Left hindlimb (tissue), 1 donor: Measurements from ENCODE around the gene CERS2.
"Not testable (repeated sequence)": the region's sequence is repeated elsewhere in the genome, so short reads cannot be mapped to it uniquely, and the experiment has no call there.

Experiments used
- DNase-seq: peaks from one replicate; pipeline ENCODE4 v3.0.0-alpha.2; 2018

CERS2 gene

DNA sequence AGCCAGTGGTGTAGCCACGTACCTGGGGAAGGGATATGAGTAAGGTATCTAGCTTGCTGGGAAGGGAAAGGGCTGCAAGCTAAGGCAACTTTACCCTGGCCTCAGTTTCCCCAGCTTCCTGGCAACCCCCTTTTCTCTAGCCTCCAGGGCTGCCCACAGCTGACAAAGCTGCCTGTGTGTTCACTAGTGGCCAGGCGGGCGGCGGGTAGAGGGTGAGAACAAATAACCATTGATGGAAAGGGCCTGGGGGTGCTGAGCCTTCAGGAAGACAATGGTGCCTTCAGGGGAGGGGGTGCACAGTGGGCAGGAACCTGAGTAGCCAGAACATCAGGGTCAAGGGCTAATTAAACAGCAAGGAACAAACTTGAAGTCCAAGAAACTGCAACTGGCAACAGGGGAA is 6.1 kb downstream of the CERS2 start:
- no peak for DNase-seq

DNA sequence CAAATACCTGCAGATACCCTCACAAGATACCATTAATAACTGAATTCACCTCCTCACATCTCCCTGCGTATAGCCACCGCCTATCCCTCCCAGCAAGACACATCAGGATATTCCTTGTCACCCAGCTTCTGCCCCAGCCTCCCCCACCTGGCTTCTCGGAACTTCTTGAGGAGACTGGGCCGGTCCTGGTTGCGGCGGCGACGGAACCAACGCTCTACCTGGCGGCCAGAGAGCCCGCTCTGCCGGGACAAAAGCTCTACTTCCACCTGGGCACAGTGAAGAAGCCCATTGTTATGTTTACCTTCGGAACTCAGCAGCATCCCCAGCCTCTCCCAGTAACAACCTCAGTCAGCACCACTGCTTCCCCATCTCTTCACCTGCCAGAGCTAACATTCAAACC is 6.7 kb downstream of the CERS2 start:
- DNase-seq: no peak

DNA sequence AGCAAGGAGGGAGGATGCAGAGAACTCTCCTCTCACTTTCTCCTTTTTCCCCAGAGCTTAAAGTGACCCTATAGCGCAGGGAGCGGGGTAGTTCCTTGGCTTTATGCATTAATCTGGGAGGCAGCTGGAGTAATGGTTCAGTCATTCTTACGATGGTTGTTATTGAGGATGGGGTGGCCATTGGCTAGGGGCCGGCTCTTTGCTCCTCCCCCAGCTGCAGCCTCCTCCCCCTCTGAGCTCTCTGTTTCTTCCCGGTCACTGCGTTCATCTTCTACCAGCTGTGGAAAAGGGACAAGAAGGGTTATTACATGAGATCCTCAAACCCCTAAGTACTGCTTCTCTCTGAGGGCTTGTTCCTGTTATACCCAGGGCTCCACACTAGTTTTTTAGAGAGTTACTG is 8.6 kb downstream of the CERS2 start:
- no peak for DNase-seq

DNA sequence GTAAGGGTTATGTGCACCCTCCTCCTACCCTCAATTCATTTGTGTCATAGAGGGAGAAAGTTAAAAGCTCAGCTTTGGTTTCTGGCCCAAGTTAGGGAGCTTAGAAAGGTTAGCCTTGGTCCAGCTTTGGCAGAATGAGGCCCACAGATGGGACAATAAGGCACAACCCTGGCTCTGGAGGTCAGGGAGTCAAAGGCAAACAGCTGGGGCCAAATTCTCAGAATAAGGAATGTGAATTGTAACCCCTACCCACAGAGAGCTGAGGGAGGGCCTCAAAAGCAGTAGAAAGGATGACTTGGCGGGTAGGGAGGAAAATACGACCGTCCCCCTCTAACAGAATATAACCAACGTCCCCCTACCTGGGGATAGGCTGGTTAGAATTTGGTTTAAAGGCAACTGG is 9.0 kb downstream of the CERS2 start:
- no peak for DNase-seq

DNA sequence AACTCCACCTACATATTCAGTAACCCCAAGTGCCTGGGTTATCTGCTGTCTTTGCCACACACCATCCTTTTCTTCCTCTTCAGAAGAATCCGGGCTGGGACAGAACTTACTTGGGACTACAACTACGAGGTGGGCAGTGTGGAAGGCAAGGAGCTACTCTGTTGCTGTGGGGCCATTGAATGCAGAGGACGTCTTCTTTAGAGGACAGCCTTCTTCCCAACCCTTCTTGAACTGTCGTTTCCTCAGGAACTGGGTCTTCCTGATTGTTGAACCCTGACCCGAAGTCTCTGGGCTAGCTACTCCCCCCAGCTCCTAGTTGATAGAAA is 10.5 kb downstream of the CERS2 start:
- DNase-seq: no peak

DNA sequence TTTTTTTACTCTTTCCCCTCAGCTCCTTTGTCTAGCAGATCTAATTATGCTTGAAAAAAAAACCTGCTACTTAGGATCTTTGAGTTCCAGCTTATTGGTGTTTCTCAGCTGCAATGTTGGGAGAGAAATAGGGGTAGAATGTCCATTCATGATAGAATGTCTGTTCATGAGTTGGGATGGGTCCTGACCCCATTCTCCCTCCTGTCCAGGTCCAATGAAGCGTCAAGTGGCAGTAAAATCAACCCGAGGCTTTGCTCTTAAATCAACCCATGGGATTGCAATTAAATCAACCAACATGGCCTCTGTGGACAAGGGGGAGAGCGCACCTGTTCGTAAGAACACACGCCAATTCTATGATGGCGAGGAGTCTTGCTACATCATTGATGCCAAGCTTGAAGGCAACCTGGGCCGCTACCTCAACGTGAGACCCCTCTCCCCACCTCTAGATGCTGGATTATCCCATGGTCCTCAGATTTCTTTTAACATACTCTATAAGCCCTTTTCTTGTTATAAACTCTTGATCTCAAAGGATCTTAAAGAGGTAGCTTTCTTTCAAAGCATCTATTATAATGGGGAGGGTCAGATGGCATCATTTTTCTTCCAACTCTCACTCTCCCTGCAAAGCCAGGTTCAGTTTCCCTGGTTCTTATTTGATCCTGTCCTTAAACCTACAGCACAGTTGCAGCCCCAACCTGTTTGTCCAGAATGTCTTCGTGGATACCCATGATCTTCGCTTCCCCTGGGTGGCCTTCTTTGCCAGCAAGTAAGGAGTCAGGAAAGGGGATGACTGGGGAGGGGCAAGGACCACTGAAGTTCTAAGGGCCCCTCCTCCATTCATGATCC is 11.1 kb downstream of the CERS2 start:
- no peak for DNase-seq

DNA sequence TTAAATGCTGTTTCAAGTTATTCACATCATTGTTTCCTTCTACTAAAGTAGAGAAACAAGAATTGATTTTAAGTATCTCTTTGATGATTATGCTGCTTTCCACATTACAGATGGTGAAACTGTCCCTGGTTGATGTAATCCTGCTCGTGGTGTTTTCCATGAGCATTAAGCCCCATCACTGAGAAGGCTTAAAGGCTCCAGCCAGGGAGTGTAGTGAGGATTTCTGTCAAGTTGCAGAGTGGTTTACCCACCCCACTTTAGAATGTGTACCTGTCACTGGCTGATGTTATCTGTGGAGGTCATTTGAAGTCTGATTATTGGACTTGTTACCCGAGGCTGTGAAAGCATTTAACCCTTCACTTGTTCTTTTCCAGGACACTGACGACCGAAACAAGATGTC is 12.9 kb downstream of the CERS2 start:
- DNase-seq: no peak

DNA sequence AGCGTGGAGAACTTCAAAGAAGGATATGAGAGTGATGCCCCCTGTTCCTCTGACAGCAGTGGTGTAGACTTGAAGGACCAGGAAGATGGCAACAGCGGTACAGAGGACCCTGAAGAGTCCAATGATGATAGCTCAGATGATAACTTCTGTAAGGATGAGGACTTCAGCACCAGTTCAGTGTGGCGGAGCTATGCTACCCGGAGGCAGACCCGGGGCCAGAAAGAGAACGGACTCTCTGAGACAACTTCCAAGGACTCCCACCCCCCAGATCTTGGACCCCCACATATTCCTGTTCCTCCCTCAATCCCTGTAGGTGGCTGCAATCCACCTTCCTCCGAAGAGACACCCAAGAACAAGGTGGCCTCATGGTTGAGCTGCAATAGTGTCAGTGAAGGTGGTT is 14.0 kb downstream of the CERS2 start:
- DNase-seq: no peak

DNA sequence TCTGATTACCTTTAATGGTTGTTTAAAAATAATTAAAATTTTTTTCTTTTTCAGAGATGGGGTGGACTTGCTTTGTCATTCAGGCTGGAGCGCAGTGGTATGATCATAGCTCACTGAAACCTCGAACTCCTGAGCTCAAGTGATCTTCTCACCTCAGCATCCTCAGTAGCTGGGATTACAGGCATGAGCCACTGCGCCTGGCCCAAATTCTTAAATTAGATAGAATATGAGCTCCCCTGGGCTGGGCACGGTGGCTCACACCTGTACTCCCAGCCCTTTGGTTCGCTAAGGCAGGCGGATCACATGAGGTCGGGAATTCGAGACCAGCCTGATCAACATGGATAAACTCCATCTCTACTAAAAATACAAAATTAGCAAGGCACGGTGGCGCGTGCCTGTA is 17.0 kb downstream of the CERS2 start:
- no peak for DNase-seq

DNA sequence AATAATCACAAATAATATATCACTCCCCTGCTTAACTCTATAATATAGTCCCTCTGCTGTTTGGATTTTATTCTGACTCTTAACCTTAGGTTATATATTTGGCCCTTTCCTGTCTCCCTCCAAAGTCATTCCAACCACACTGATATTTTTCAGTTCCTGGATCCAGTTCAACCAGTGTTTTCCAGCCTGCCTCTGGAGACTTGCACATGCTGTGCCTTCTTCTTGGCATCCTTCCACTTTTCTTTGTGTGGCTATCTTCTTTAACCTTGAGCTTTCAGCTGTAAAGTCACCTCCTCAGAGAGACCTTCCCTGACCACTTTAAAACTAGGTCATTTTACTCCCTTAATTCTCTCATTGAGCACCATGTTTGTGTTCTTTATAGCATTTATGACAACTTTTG is 19.4 kb downstream of the CERS2 start:
- no peak for DNase-seq

DNA sequence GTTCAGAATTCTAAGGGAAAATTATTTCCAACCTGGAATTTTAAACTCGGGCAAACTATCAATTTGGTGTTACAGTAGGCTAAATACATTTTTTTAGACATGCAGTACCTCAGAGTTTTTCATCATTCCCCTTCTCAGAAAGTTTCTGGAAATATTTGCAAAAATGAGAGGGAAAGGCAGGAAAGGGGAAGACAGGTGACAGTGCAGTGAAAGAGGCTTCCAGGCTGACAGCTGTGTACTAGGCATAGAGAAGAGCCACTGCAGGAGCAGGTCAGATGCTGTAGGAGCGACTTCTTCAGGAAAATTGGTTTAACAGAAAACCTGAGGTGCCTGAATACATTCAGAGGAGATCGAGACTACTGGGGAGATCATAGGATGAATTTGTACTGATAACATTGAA is 19.9 kb downstream of the CERS2 start:
- DNase-seq: no peak

DNA sequence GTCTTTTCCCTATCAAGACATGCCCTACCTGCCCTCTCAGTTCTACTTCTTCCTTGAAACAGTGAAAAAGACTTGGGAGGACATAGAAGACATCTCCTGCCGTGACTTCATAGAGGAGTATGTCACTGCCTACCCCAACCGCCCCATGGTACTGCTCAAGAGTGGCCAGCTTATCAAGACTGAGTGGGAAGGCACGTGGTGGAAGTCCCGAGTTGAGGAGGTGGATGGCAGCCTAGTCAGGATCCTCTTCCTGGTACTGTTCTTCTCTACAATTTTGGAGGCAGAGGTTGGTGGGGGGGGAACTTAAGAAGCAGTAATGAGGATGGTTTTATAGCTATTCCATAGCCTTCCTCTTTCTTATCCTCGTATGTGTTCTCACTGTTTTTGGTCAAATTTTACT is 29.8 kb downstream of the CERS2 start:
- no peak for DNase-seq

DNA sequence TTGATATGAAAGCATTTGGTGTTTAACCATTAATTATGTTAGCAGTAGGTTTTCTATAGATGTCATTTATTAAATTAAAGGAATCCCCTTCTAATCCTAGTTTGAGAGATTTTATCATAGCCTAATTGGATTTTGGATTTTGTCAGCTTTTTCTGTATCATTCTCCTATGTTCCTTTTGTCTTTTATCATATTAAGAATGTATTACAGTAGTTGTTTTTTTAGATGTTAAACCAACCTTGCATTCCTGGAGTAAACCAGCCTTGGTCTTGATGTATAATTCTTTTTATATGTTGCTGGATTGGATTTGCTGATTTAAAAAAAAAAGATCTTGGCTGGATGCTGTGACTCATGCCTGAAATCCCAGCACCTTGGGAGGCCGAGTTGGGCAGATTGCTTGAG is 42.9 kb downstream of the CERS2 start:
- DNase-seq: no peak

DNA sequence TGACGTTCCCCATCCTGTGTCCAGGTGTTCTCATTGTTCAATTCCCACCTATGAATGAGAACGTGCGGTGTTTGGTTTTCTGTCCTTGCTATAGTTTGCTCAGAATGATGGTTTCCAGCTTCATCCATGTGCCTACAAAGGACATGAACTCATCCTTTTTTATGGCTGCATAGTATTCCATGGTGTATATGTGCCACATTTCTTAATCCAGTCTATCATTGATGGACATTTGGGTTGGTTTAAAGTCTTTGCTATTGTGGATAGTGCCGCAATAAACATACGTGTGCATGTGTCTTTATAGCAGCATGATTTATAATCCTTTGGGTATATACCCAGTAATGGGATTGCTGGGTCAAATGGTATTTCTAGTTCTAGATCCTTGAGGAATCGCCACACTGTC is 45.9 kb downstream of the CERS2 start:
- DNase-seq: not testable (repeated sequence)

DNA sequence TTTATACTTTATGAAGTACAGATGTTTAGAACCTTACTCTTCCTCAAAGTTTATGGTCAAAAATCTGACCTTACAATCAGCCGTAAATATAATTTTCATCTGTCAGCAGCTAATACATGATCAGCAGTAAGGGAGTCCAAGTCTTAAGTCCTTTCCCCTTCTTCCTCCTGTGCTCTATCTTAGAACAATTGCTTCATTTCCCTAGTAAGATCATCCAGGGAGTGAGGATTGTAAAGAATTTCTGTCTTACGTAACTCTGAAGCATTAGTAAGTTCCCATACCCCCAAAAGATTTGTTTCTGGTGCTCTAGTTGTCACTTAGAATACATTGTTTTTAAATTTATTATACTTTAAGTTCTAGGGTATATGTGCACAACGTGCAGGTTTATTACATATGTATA is 46.3 kb downstream of the CERS2 start:
- DNase-seq: no peak

DNA sequence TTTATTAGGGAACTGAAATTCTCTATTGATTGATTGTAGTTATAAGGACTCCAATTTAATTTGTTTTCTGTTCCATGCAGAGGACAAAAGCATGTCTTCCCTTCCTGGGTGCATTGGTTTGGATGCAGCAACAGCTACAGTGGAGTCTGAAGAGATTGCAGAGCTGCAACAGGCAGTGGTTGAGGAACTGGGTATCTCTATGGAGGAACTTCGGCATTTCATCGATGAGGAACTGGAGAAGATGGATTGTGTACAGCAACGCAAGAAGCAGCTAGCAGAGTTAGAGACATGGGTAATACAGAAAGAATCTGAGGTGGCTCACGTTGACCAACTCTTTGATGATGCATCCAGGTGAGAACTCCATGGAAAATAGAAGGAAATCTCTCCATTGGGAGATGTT is 47.0 kb downstream of the CERS2 start:
- DNase-seq: no peak

DNA sequence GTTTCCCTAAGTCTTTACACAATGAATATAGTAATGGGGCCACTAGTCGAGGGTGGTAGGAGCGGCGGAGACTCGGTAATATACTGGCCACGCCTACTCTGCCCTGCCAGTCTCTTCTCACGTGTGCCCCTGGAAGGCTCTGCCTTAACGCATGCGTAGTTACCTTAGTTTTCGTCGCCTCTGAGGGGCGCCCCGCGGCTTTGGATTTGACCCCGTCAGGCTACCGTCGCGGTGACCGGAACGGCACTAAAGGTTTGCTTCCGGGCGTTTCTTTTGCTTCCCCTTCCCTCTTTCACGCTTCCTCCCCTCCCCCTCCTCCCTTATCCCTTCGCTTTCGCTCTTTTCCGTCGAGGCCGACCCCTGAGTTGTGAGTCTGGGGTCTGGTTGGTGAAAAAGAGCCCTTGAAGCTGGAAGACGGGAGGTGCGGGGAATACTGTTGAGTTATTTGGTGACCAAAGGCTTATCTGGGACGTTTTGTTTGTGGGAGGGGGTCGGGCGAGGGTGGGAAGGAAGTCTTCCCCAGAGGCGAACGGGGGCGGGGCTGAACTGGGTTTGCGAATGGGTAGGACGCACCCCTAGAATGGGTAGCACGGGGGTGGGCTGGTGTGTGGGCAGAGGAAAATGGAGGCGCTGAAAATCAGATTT is 48.4 kb downstream of the CERS2 start, which contains the start of gene SETDB1:
Gene SETDB1, plus strand, starts transcription at position 267 of the 645 bp plus-strand sequence. CDS start 1,352 bp downstream, outside the sequence.
- peak; percentile 97 for DNase-seq

DNA sequence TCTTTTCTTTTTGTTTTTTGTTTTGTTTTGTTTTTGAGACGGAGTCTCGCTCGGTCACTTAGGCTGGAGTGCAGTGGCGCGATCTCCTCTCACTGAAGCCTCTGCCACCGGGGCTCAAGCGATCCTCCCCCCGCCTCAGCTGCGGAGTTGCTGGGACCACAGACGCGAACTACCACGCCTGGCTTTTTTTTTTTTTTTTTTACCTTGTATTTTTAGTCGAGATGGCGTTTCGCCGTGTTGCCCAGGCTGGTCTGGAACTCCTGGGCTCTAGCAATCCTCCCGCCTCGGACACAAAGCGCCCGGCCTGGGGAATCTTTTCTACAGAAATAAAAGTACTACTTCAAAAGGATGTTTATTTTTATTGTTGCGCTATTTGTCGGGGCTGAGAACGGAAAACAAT is 49.6 kb downstream of the CERS2 start:
- no peak for DNase-seq

DNA sequence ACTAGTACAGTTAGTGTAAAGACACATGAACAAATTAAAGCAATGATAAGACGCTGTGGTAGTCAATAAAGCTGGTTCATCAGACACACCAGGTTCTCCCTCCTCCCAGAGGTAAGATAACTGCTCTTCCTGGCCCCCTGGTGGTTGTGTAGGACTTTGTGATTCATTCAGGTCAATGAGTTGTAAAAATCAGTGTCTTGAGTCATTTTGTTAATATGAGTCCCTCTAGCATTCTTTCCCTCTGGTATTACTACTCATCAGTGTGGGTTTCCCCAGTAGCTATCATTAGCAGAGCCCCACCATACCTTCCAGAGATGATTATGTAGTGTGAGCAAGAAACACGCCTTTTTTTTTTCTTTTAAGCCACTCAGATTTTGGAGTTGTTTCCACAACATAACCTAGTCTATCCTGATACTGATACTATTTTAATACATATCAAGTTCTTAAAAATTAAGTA is 52.1 kb downstream of the CERS2 start:
- peak; percentile 43 for DNase-seq

DNA sequence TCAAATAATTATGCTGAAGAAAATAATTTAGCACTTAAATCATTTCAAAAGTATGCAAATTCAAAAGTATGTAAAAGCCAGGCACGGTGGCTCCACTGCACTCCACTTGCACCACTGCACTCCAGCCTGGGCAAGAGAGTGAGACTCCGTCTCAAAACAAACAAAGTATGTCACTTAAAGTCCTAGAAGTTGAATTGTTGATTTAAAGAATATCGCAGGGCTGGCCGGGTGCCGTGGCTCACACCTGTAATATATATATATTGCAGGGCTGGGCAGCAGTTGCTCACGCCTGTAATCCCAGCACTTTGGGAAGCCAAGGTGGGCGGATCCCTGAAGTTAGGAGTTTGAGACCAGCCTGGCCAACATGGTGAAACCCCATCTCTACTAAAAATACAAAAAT is 57.2 kb downstream of the CERS2 start:
- DNase-seq: no peak
